PC-9 (cell line): ENCODE measurements around the gene KRTAP10-9. TPM values are rescaled to one million over a fixed set of nuclear protein-coding genes. Genes with fewer than 3 reads are reported as not detected.

Experiments used
- Bru-seq: library from RNA; stranded (reverse); fragments of 400-500 nt; gene quantifications from one replicate; lab custom pipeline; 2021; lab: Mats Ljungman, UMichigan
- BruChase-seq, 2 experiments: library from RNA; stranded (reverse); fragments of 400-500 nt; gene quantifications; one replicate each; lab custom pipeline; 2021; lab: Mats Ljungman, UMichigan
- BruUV-seq: library from RNA; stranded (reverse); fragments of 400-500 nt; replicated peaks from 2 replicates; lab custom pipeline; 2021; lab: Mats Ljungman, UMichigan
- CTCF ChIA-PET: fragments of 300-600 bp; sonication (Branson Sonifier 250); formaldehyde crosslinking; loops from one replicate; lab custom pipeline; 2022; ENCODE audit warnings: antibody characterized with exemption; lab: Charles Lee
- POLR2A ChIA-PET: fragments of 300-600 bp; sonication (Branson Sonifier 250); formaldehyde crosslinking; loops from one replicate; lab custom pipeline; 2022; ENCODE audit warnings: antibody characterized with exemption; ENCODE audit not compliant: unreplicated experiment; lab: Charles Lee
- DNase-seq, 2 experiments: peaks; one replicate each; pipeline versions ENCODE4 v3.0.0 to v3.0.0-alpha.2; 2015 to 2022; ENCODE audit warnings: mixed read lengths in 1 of 2
- H2AFZ ChIP-seq: fragments of 200-600 bp; sonication (generic); 2 replicates; pipeline ENCODE4 v1.8.1; 2017; ENCODE audit warnings: antibody characterized with exemption
- H3F3A ChIP-seq: fragments of 200-600 bp; sonication (generic); 2 replicates; pipeline ENCODE4 v1.8.1; 2017; ENCODE audit warnings: antibody characterized with exemption, mild to moderate bottlenecking, low read depth; ENCODE audit not compliant: insufficient read depth
- H3K27ac ChIP-seq: fragments of 200-600 bp; sonication (generic); 2 replicates; pipeline ENCODE4 v1.6.1; 2016; ENCODE audit warnings: mixed run types
- H3K27me3 ChIP-seq: fragments of 200-600 bp; sonication (generic); 2 replicates; pipeline ENCODE4 v1.6.1; 2016; ENCODE audit warnings: low read depth, mixed run types; ENCODE audit not compliant: insufficient read depth
- H3K36me3 ChIP-seq: fragments of 200-600 bp; sonication (generic); 2 replicates; pipeline ENCODE4 v1.6.1; 2016; ENCODE audit warnings: low read depth, mixed run types
- H3K4me1 ChIP-seq: fragments of 200-600 bp; sonication (generic); replicated peaks from 2 replicates; pipeline ENCODE4 v1.6.1; 2016; ENCODE audit warnings: mixed run types; ENCODE audit not compliant: insufficient read depth
- H3K4me2 ChIP-seq: fragments of 200-600 bp; sonication (generic); 2 replicates; pipeline ENCODE4 v1.6.1; 2017; ENCODE audit warnings: mixed run types
- H3K4me3 ChIP-seq: fragments of 200-600 bp; sonication (generic); 2 replicates; pipeline ENCODE4 v1.6.1; 2016; ENCODE audit warnings: mixed run types
- H3K79me2 ChIP-seq: fragments of 200-600 bp; sonication (generic); 2 replicates; pipeline ENCODE4 v1.6.1; 2017; ENCODE audit warnings: low read depth, mixed run types
- H3K9me2 ChIP-seq: fragments of 200-600 bp; sonication (generic); 2 replicates; pipeline ENCODE4 v1.8.1; 2017; ENCODE audit warnings: mild to moderate bottlenecking; ENCODE audit not compliant: insufficient read depth
- H3K9me3 ChIP-seq: fragments of 200-600 bp; sonication (generic); 2 replicates; pipeline ENCODE4 v1.8.1; 2016; ENCODE audit warnings: low read depth; ENCODE audit not compliant: insufficient read depth
- H4K20me1 ChIP-seq: fragments of 200-600 bp; sonication (generic); 2 replicates; pipeline ENCODE4 v1.8.1; 2017; ENCODE audit not compliant: insufficient read depth
- EZH2 ChIP-seq: fragments of 200-600 bp; sonication (generic); IDR thresholded peaks from 2 replicates; pipeline ENCODE4 v1.8.0; 2017; ENCODE audit warnings: antibody characterized with exemption, low read depth
- intact Hi-C: fragments of 100-400 bp; cut with micrococcal nuclease; formaldehyde crosslinking; loops from one replicate; pipeline ENCODE4 v1.10.0; 2022; ENCODE audit not compliant: unreplicated experiment
- long read RNA-seq: library from polyadenylated mRNA; stranded (forward); transcript quantifications from one replicate; pipeline ENCODE4 v2.0.0, GENCODE V29; 2022
- total RNA-seq: library from RNA; stranded (reverse); gene quantifications from 2 replicates; pipeline ENCODE4 v1.2.3, GENCODE V29; 2021
- TF ChIP-seq, protein P1 (sequence below): fragments of 200-600 bp; sonication (generic); conservative IDR thresholded peaks from 2 replicates; pipeline ENCODE4 v1.6.1; 2017; ENCODE audit warnings: mixed run types, antibody characterized with exemption, mild to moderate bottlenecking, moderate library complexity

KRTAP10-9 gene, protein sequence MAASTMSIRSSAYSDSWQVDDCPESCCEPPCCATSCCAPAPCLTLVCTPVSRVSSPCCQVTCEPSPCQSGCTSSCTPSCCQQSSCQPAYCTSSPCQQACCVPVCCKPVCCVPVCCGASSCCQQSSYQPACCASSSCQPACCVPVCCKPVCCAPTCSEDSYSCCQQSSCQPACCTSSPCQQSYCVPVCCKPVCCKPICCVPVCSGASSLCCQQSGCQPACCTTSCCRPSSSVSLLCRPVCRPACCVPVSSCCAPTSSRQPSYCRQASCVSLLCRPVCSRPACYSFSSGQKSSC
- total RNA-seq, result not detected in 2 replicates
- not detected for Bru-seq, nascent RNA
- BruChase-seq, experiment 1, labeled RNA remaining after a 2-hour chase, result not detected
- BruChase-seq, experiment 2, labeled RNA remaining after a 6-hour chase, result not detected
- long read RNA-seq, result 0 reads

DNA sequence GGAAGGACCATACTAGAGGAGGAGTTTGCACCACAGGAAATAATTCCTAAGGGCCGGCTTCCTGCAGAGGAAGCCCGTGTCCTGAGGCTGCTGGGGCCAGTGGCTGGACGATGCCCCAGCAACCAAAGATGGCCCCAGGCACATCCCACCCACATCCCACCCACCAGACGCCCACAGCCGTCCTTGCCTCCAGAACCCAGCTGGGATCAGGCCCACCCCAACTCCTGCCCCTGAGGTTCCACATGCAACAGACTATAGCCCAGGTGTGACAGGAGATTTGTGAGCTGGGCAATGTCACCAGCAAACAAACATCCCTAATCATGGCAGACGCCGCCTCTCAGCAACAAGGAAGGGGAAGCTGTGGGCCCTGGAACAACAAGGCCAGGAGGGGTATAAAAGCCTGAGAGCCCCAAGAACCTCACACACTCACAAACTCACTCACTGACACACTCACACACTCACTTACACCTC is at the start of gene KRTAP10-9:
TSS of gene KRTAP10-9 (plus strand) at position 421 of the 471 bp plus-strand sequence. CDS start 79 bp downstream, outside the sequence.
- Histone ChIP-seq H3K79me2 (no peaks in the 10 kb centered on the region), H4K20me1 (no peaks in the 10 kb centered on the region), H3K4me3 (no peak within 1 kb of the TSS), H3K9me3 (peaks cover 4% of the 10 kb centered on the region; the same call in 1 of the 2 replicates), H3K27ac (no peak within 1 kb of the TSS), H3K36me3 (no peaks in the 10 kb centered on the region), H2AFZ (no peak within 1 kb of the TSS), H3F3A (no peaks in the 10 kb centered on the region), H3K9me2 (no peaks in the 10 kb centered on the region), H3K4me1 (no peaks in the 10 kb centered on the region), H3K4me2 (no peak within 1 kb of the TSS), H3K27me3 (peaks cover 31% of the 10 kb centered on the region)
- no TSS peak for BruUV-seq
- POLR2A ChIA-PET, result no interaction called here
- CTCF ChIA-PET, result no interaction called here
- DNase-seq, result no peak
- intact Hi-C loops, result no loop called here
- TF ChIP-seq, protein P1, sequence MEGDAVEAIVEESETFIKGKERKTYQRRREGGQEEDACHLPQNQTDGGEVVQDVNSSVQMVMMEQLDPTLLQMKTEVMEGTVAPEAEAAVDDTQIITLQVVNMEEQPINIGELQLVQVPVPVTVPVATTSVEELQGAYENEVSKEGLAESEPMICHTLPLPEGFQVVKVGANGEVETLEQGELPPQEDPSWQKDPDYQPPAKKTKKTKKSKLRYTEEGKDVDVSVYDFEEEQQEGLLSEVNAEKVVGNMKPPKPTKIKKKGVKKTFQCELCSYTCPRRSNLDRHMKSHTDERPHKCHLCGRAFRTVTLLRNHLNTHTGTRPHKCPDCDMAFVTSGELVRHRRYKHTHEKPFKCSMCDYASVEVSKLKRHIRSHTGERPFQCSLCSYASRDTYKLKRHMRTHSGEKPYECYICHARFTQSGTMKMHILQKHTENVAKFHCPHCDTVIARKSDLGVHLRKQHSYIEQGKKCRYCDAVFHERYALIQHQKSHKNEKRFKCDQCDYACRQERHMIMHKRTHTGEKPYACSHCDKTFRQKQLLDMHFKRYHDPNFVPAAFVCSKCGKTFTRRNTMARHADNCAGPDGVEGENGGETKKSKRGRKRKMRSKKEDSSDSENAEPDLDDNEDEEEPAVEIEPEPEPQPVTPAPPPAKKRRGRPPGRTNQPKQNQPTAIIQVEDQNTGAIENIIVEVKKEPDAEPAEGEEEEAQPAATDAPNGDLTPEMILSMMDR, result no peak

DNA sequence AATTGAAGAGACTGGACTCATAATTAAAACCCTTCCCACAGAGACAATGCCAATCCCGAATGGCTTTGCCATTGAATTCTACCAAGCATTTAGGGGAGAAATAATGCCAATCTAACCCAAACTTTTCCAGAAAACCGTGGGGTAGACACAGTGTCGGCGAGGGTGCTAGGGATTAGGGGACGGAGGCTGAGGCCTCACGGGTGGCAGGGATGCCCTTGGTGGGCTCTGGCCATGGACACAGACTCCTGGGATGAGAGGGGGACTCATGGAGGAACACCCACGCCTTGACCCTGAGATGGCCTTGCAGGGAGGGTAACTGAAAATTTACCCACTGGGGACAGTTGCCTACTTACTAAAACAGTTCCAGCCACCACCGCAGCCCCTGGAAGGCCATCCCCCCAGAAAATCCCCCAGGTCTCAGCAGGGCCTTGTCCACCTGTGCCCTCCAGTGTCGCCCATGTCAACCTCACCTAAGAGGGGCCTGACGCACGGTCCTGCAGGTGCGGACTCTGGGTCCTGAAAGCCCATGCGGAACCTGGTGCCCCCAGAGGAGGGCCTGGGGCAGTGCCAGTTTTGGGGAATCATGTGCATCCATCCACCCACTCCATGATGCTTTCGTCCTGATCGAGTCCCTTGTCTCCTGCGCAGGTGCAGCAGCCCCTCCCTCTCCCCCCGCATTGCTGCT is 48.4 kb upstream of the KRTAP10-9 start:
- H2AFZ ChIP-seq, result no peak overlapping the region
- ChIA-PET POLR2A (no interaction called here), CTCF (no interaction called here)
- no peaks in the 10 kb centered on the region for H3K36me3 ChIP-seq
- H3K27me3 ChIP-seq, result peaks cover 31% of the 10 kb centered on the region
- no peak for TF ChIP-seq EZH2
- TF ChIP-seq, protein P1, result no peak
- no peaks in the 10 kb centered on the region for H3F3A ChIP-seq
- H3K27ac ChIP-seq, result no peak overlapping the region
- intact Hi-C loops, result no loop called here
- H3K9me3 ChIP-seq, result no peaks in the 10 kb centered on the region
- H3K4me3 ChIP-seq, result no peak overlapping the region
- no peaks in the 10 kb centered on the region for H3K79me2 ChIP-seq
- DNase-seq, result no peak
- H3K4me2 ChIP-seq, result no peak overlapping the region
- BruUV-seq, result no TSS peak
- H4K20me1 ChIP-seq, result no peaks in the 10 kb centered on the region
- no peaks in the 10 kb centered on the region for H3K4me1 ChIP-seq
- H3K9me2 ChIP-seq, result no peaks in the 10 kb centered on the region

DNA sequence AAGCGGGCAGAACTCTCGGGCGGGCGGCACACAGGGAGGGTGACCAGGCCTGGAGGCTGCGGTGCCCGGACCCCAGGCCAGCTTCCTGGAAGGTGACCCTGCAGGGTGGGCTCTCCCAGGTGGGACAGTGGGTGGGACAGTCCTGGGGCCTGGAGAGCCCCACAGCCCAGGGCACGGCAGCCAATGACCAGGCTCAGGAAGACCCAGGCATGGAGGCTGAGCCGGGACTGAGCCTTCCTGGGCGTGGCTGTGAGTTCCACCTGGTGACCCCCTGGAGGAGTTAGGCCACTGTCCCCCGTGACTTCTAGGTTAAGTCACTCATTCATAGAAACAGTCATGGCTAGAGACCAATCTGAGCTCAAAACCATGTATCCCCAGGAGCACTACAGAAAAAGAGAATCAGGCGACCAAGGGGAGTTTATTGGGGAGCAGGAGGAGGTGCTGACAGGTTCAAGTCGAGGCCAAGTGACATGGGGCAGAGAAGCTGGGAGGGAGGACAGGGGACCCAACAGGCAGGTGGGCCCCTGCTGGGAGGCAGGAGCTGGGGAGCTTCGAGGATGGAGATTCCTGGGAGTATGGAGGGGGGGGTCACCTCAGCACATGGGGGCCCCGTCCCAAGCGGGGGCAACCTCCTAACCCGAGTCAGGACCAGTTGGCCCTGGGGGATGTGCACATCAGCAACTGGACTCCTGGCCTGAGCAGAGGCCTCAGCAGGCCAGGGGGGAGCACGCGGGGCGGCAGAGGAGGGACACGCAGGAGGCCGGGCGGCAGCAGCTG is 47.6 kb upstream of the KRTAP10-9 start:
- Histone ChIP-seq H3K4me1 (no peaks in the 10 kb centered on the region), H2AFZ (no peak overlapping the region), H3K4me3 (no peak overlapping the region), H3K36me3 (no peaks in the 10 kb centered on the region), H3K79me2 (no peaks in the 10 kb centered on the region), H3F3A (no peaks in the 10 kb centered on the region), H3K9me2 (no peaks in the 10 kb centered on the region), H4K20me1 (no peaks in the 10 kb centered on the region), H3K4me2 (no peak overlapping the region), H3K27me3 (peaks cover 29% of the 10 kb centered on the region), H3K9me3 (no peaks in the 10 kb centered on the region), H3K27ac (no peak overlapping the region)
- CTCF ChIA-PET, result no interaction called here
- POLR2A ChIA-PET, result no interaction called here
- no peak for DNase-seq
- TF ChIP-seq, protein P1, result no peak
- TF ChIP-seq EZH2, result no peak
- intact Hi-C loops, result no loop called here
- no TSS peak for BruUV-seq
